Ectodermal cell (in vitro differentiated cells): ENCODE measurements around the gene GBP1. TPM values are rescaled to one million over a fixed set of nuclear protein-coding genes. Genes with fewer than 3 reads are reported as not detected.

Source experiments
- H3K27ac ChIP-seq: 2 replicates; pipeline ENCODE4 v1.7.0; 2013; ENCODE audit warnings: mild to moderate bottlenecking, low read depth, low read length; ENCODE audit not compliant: insufficient read depth, poor library complexity, severe bottlenecking
- H3K27me3 ChIP-seq: 2 replicates; pipeline ENCODE4 v1.7.0; 2013; ENCODE audit warnings: mild to moderate bottlenecking, low read length; ENCODE audit not compliant: insufficient read depth, control insufficient read depth, poor library complexity, severe bottlenecking
- H3K36me3 ChIP-seq: one replicate; pipeline ENCODE4 v1.7.0; 2013; ENCODE audit warnings: low read length; ENCODE audit not compliant: control insufficient read depth, insufficient read depth
- H3K4me1 ChIP-seq: one replicate; pipeline ENCODE4 v1.7.0; 2013; ENCODE audit warnings: low read length; ENCODE audit not compliant: control insufficient read depth, insufficient read depth
- H3K4me3 ChIP-seq: 2 replicates; pipeline ENCODE4 v1.7.0; 2013; ENCODE audit warnings: low read depth, low read length, control low read depth; ENCODE audit not compliant: insufficient read depth
- H3K9me3 ChIP-seq: 2 replicates; pipeline ENCODE4 v1.7.0; 2013; ENCODE audit warnings: mild to moderate bottlenecking, low read length, moderate library complexity; ENCODE audit not compliant: control insufficient read depth
- WGBS, 2 experiments: methylation state at CpG; one replicate each; pipeline ENCODE4 v1.1.7; 2013; ENCODE audit warnings: missing lambda C conversion rate in 2 of 2; 5-methylcytosine and 5-hydroxymethylcytosine counted together
- polyA plus RNA-seq, 4 experiments: library from polyadenylated mRNA; stranded (reverse); fragments of 50-300 nt; gene quantifications; one replicate each; pipeline ENCODE4 v1.2.3, GENCODE V29; 2013

GBP1 gene, protein sequence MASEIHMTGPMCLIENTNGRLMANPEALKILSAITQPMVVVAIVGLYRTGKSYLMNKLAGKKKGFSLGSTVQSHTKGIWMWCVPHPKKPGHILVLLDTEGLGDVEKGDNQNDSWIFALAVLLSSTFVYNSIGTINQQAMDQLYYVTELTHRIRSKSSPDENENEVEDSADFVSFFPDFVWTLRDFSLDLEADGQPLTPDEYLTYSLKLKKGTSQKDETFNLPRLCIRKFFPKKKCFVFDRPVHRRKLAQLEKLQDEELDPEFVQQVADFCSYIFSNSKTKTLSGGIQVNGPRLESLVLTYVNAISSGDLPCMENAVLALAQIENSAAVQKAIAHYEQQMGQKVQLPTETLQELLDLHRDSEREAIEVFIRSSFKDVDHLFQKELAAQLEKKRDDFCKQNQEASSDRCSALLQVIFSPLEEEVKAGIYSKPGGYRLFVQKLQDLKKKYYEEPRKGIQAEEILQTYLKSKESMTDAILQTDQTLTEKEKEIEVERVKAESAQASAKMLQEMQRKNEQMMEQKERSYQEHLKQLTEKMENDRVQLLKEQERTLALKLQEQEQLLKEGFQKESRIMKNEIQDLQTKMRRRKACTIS
- polyA plus RNA-seq (2013, experiment 1 of 4): not detected
- 0.20 TPM for polyA plus RNA-seq (2013, experiment 2 of 4)
- polyA plus RNA-seq (2013, experiment 3 of 4): 0.16 TPM
- 0.28 TPM for polyA plus RNA-seq (2013, experiment 4 of 4)

GRCh38 chr1:89065079-89065868 lies at the start of gene GBP1:
TSS of gene GBP1 (minus strand) at chr1:89065208. CDS start at chr1:89063234, 1,974 bp downstream.
- Histone ChIP-seq H3K9me3 (no peaks in the 10 kb centered on the region), H3K4me1 (no peaks in the 10 kb centered on the region), H3K27ac (no peak within 1 kb of the TSS), H3K36me3 (no peaks in the 10 kb centered on the region), H3K4me3 (no peak within 1 kb of the TSS), H3K27me3 (no peaks in the 10 kb centered on the region)
- 92% methylated on average over 4 of the region's 4 CpGs for WGBS, 2 experiments

GRCh38 chr1:89114662-89115061 lies 49.7 kb upstream of the GBP1 start:
- no peaks in the 10 kb centered on the region for H3K4me1 ChIP-seq
- H3K9me3 ChIP-seq: no peaks in the 10 kb centered on the region
- H3K27me3 ChIP-seq: no peaks in the 10 kb centered on the region
- H3K4me3 ChIP-seq: no peak overlapping the region
- no peak overlapping the region for H3K27ac ChIP-seq
- 97% methylated on average over 2 of the region's 2 CpGs for WGBS, 2 experiments
- H3K36me3 ChIP-seq: no peaks in the 10 kb centered on the region

GRCh38 chr1:89112871-89113613 lies 48.0 kb upstream of the GBP1 start:
- WGBS, 2 experiments: 89 to 93% methylated on average over 4 of the region's 5 CpGs
- Histone ChIP-seq H3K4me1 (no peaks in the 10 kb centered on the region), H3K9me3 (no peaks in the 10 kb centered on the region), H3K4me3 (no peak overlapping the region), H3K27ac (no peak overlapping the region), H3K36me3 (no peaks in the 10 kb centered on the region), H3K27me3 (no peaks in the 10 kb centered on the region)

DNA sequence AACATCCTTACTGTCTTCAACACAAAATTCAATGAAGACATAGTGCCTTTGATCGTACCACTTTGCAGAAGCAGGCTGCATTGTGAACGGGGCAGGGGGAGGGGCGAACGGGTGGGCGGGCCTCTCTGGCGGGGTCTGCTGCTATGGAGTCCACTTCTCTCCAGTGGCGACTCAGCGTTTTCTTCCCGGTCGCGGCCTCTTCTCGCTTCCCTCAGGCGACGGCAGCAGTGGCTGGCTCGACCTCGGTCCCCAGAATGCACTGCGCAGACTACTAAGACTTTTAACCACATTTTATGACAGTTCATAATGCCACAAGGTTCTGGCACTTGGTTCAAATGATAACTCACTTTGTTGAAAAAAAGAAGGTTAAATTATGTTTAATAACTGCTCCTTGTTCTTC lies 39.7 kb upstream of the GBP1 start:
- H3K9me3 ChIP-seq: no peaks in the 10 kb centered on the region
- no peaks in the 10 kb centered on the region for H3K4me1 ChIP-seq
- no peaks in the 10 kb centered on the region for H3K27me3 ChIP-seq
- H3K4me3 ChIP-seq: no peak overlapping the region
- no peak overlapping the region for H3K27ac ChIP-seq
- WGBS, 2 experiments: 91 to 92% methylated on average over 17 of the region's 17 CpGs
- no peaks in the 10 kb centered on the region for H3K36me3 ChIP-seq

GRCh38 chr1:89104147-89104546 lies 39.1 kb upstream of the GBP1 start:
- Histone ChIP-seq H3K4me1 (no peaks in the 10 kb centered on the region), H3K9me3 (no peaks in the 10 kb centered on the region), H3K36me3 (no peaks in the 10 kb centered on the region), H3K27me3 (no peaks in the 10 kb centered on the region), H3K27ac (no peak overlapping the region), H3K4me3 (no peak overlapping the region)
- 97 to 99% methylated on average over 2 of the region's 2 CpGs for WGBS, 2 experiments

DNA sequence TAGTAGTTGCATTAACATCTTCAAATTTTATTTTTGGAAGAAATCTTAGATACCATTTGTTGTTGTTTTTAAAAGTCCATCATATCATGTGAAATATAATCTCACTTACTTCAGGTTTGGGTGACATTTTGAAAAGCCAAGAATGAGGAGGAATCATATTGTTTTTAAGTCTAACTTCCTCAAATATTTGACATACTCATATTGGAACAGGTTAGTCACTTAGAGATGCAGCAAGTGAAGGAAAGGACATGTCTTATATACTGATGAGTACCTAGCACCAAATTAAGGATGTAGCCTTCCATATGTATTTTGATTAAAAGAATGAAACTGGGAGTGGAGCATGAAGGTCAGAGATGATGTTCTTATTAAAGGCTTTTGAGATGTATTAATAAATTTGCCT lies 37.0 kb upstream of the GBP1 start:
- Histone ChIP-seq H3K36me3 (no peaks in the 10 kb centered on the region), H3K27me3 (no peaks in the 10 kb centered on the region), H3K9me3 (no peaks in the 10 kb centered on the region), H3K4me1 (no peaks in the 10 kb centered on the region), H3K4me3 (no peak overlapping the region), H3K27ac (no peak overlapping the region)

DNA sequence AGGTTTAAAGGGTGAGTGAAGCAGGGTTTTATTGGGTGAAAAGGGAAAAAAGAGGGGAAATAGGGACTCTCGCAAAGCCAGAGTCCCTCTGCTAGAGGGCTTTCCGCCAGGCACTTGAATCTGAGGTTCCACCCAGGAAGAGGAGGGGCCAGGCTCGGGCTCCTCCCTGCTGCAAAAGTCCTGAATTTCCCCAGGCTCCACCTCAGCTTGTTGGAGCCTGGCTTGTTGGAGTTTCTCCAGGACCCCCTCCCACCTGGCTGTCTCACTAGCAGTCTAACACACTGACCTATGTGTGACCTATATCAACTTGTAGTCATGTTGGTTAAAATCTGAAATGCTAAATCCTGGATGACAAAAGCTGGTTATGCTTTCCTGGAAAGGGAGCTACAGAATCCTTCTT lies 35.4 kb upstream of the GBP1 start:
- H3K4me3 ChIP-seq: no peak overlapping the region
- no peaks in the 10 kb centered on the region for H3K27me3 ChIP-seq
- H3K4me1 ChIP-seq: no peaks in the 10 kb centered on the region
- no peaks in the 10 kb centered on the region for H3K9me3 ChIP-seq
- WGBS, 2 experiments: 90 to 95% methylated on average over 3 of the region's 3 CpGs
- H3K27ac ChIP-seq: no peak overlapping the region
- H3K36me3 ChIP-seq: no peaks in the 10 kb centered on the region

DNA sequence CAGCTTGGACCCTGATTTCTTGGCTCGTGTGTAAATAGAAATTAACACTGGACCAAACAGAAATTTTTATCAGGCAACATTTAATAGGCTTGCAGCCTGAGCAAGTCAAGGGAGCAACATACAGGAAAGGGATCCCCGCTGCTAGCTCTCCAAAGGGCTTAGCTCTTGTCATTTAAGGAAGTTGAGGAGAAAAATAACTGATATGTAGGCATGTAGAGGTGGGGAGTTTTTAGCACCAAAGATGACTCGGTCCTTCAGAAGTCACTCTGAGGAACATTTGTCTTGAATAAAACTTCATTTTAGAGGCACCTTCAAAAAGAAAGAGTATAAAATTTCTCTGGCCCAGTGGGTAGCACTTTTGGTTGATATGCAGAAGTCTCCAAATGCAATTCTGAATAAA lies 33.8 kb upstream of the GBP1 start:
- no peaks in the 10 kb centered on the region for H3K4me1 ChIP-seq
- no peaks in the 10 kb centered on the region for H3K36me3 ChIP-seq
- 88 to 93% methylated on average over 3 of the region's 3 CpGs for WGBS, 2 experiments
- no peaks in the 10 kb centered on the region for H3K27me3 ChIP-seq
- no peak overlapping the region for H3K4me3 ChIP-seq
- H3K27ac ChIP-seq: no peak overlapping the region
- no peaks in the 10 kb centered on the region for H3K9me3 ChIP-seq

DNA sequence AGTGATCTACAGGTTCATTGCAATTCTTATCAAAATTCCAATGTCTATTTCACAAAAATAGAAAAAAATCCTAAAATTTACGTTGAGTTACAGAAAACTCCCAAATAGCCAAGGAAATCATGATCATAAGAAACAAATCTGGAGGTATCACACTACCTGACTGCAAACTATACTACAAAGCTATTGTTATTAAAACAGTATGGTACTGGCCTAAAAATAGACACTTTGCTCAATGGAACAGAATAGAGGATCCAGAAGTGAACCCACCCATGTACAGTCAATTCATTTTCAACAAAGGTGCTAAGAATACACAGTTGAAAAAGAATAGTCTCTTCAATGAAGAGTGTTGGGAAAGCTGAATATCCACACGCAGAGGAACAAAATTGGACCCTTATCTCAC lies 30.7 kb upstream of the GBP1 start:
- H3K9me3 ChIP-seq: no peaks in the 10 kb centered on the region
- H3K27me3 ChIP-seq: no peaks in the 10 kb centered on the region
- no peaks in the 10 kb centered on the region for H3K36me3 ChIP-seq
- no peak overlapping the region for H3K27ac ChIP-seq
- WGBS, 2 experiments: 73 to 99% methylated on average over 1 to 2 of the region's 2 CpGs
- no peaks in the 10 kb centered on the region for H3K4me1 ChIP-seq
- H3K4me3 ChIP-seq: no peak overlapping the region
